ENCODE results near the gene KCNQ4.

Gene KCNQ4

DNA sequence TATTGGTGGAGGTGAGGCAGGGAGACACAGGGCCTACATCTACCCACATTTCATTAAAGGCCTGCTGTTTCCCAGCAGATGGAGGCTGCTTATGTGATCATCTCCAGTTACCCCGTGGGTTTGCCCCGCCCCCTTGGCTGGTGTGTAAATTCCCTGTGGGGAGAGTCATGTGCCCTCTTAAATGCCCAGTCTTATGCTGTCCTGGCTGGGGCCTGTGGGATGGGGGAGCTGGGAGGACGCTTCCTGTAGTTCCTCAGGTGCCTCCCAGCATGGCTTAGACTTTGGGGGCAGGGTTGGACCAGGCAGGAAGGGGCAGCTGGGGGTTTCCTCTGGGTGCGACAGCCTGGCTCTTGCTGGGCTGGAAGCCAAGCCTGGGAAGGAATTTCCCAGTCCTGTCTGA is 94.1 kb downstream of the KCNQ4 start:
- H3K36me3 Mint-ChIP-seq, result peaks cover 6% of the 10 kb centered on the region
- H3K9me3 Mint-ChIP-seq (ENCODE audit: low read depth), result peaks cover 3% of the 10 kb centered on the region
- H3K4me1 Mint-ChIP-seq (ENCODE audit: low read depth), result peaks cover 25% of the 10 kb centered on the region
- no peak overlapping the region for H3K27ac Mint-ChIP-seq
- no peak overlapping the region for H3K4me3 Mint-ChIP-seq
- H3K27me3 Mint-ChIP-seq, result peaks cover 1% of the 10 kb centered on the region

DNA sequence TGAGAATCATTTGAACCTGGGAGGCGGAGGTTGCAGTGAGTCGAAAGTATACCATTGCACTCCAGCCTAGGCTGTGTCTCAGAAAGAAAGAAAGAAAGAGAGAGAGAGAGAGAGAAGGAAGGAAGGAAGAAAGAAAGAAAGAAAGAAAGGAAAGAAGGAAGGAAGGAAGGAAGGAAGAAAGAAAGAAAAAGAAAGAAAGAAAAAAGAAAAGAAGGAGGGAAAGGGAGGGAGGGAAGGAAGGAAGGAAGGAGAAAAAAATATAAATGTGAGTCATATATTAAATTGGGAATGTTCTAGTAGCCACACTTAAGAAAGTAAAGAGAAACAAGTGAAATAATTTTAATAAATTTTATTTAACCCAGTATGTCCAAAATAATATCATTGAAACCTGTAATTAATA is 95.3 kb downstream of the KCNQ4 start:
- H3K36me3 Mint-ChIP-seq, result peaks cover 6% of the 10 kb centered on the region
- peaks cover 5% of the 10 kb centered on the region for H3K27me3 Mint-ChIP-seq
- H3K4me1 Mint-ChIP-seq (ENCODE audit: low read depth), result peaks cover 25% of the 10 kb centered on the region
- no peak overlapping the region for H3K27ac Mint-ChIP-seq
- no peak overlapping the region for H3K4me3 Mint-ChIP-seq
- peaks cover 3% of the 10 kb centered on the region for H3K9me3 Mint-ChIP-seq (ENCODE audit: low read depth)

DNA sequence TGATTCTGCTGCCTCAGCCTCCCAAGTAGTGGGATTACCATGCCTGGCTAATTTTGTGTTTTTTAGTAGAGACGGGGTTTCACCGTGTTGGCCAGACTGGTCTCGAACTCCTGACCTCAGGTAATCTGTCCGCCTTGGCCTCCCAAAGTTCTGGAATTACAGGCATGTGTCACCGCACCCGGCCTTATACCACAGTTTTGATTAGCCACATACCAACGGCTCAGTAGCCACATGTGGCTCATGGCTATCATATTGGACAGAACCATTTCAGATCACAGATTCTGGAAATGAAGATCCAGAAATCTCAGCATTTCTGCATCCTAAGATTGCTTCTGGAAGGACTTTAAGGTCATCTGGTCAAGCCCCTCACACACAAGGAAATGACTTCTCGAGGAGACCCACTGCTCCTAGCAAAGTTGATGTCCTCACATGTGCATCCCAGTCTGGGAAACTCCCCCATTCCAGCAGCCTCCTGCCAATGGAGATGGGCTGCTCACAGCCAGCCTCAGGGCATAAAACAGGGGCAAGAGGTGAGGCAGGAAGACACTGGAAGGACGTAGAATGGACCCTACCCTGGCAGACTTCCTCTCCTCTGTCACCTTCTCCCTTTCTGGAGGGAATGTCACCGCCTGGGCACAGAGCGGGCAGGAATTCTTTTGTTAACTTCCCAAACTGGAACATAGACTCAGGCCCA is 96.0 kb downstream of the KCNQ4 start:
- H3K9me3 Mint-ChIP-seq (ENCODE audit: low read depth), result peaks cover 3% of the 10 kb centered on the region
- no peak overlapping the region for H3K4me3 Mint-ChIP-seq
- H3K27ac Mint-ChIP-seq, result peak overlapping the region; percentile 46
- peaks cover 8% of the 10 kb centered on the region for H3K27me3 Mint-ChIP-seq
- H3K4me1 Mint-ChIP-seq (ENCODE audit: low read depth), result peaks cover 26% of the 10 kb centered on the region
- H3K36me3 Mint-ChIP-seq, result peaks cover 6% of the 10 kb centered on the region

DNA sequence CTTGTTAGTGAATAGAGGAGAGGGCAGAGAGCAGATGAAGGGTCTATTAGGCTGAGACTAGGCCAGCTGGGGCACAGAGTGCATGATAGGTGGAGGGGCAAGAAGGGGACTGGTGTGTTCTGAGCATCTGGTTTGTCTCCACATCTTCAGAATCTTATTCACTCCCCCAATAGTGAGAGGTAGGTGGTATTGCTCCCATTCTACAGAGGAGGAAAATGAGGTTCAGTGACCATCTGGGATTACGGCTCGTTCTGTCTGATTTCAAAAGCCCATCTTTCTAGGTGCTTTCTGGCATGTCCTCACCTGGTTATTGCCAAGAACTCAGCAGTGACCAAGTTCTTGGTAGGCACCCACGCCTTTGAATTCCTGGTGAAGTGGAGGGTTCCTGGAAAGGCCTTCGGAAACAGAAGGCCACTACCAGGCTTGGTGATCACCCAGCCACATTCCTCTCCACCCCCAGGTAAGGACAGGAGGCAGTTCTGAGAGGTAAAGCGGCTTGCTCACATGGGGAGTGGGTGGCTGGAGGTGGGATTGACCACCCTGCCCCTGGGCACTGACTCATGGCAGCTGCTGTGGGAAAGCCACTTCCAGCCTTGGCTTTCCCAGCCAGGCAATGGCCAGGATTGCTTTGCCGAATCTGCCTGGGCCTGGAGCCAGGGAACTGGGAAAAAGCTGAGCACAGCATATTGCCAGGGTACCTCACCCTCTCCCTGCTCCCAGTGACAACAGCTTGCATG is 97.4 kb downstream of the KCNQ4 start:
- H3K27me3 Mint-ChIP-seq, result peaks cover 13% of the 10 kb centered on the region
- H3K36me3 Mint-ChIP-seq, result peaks cover 4% of the 10 kb centered on the region
- no peak overlapping the region for H3K4me3 Mint-ChIP-seq
- H3K9me3 Mint-ChIP-seq (ENCODE audit: low read depth), result peaks cover under 1% of the 10 kb centered on the region
- H3K27ac Mint-ChIP-seq, result no peak overlapping the region
- peaks cover 16% of the 10 kb centered on the region for H3K4me1 Mint-ChIP-seq (ENCODE audit: low read depth)

DNA sequence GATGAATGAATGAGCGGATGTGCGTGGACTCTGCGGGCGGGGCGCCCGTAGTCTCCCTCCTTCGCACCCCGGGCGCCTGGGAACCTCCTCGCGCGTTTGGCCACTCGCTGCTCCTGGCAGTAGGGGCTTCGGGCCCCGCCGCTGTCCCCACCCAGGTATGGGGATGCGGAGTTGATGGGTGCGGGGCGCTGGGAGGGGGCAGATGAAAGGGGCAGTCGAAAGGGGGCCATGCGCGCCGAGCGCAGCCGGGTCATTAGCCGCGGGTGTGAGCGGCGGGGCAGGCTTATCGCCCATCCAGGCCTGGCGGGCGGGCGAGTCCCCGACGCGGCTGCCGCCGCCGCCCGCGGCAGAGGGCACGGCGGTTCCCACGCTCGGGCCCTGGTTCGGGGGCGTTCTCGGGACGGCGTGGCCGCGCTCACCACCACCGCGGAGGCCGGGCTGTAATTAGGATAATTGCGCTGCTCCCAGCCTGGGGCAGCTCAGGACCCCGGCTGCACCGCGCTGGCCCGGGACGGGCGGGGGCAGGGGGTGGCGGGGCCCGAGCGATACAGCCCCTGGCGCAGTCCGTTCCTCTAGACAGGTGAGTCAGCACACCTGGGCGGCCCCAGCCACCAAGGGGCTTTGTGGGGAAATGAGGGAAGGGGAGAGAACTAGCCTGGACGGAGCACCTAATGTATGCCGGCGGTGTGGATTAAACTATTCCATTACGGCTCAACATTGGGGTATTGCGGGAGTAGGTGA is 100.6 kb downstream of the KCNQ4 start:
- peaks cover 4% of the 10 kb centered on the region for H3K4me1 Mint-ChIP-seq (ENCODE audit: low read depth)
- peaks cover 32% of the 10 kb centered on the region for H3K27me3 Mint-ChIP-seq
- peak overlapping the region; percentile 58 for H3K4me3 Mint-ChIP-seq
- H3K27ac Mint-ChIP-seq, result no peak overlapping the region
- H3K36me3 Mint-ChIP-seq, result no peaks in the 10 kb centered on the region
- H3K9me3 Mint-ChIP-seq (ENCODE audit: low read depth), result no peaks in the 10 kb centered on the region

DNA sequence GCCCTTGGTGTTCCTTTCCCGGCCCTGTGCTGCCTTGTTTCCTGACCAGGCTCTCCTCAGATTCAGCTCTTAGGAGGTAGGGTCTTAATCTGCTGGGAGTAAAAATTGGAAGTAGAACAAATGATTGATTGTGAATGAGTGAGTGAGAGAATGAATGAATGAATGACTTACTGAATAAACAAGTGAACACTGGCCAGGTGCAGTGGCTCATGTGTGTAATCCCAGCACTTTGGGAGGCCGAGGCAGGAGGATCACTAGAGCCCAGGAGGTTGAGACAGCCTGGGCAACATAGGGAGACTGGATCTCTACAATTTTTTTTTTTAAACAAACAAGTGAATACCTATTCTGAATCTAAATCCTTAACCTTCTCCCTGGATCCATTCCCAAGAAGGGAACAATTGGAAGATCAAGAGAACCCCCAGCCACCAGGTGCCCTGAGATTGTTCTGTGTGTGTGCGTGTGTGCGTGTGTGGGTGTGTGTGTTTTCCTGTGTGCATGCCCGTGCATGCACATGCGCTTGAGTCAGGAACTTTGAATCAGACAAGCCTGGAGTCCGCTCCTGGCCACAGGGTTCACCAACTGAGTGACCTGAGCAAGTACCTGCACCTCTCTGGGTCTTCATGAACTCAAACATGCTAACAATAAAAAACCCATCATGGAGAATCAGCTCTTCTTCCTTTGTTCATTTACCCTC is 102.9 kb downstream of the KCNQ4 start:
- Mint-ChIP-seq H3K27ac (no peak overlapping the region), H3K9me3 (ENCODE audit: low read depth) (no peaks in the 10 kb centered on the region), H3K4me3 (no peak overlapping the region), H3K4me1 (ENCODE audit: low read depth) (peaks cover 4% of the 10 kb centered on the region), H3K36me3 (no peaks in the 10 kb centered on the region), H3K27me3 (peaks cover 34% of the 10 kb centered on the region)

- no peak overlapping the region for H3K27ac Mint-ChIP-seq
- H3K4me1 Mint-ChIP-seq (ENCODE audit: low read depth), result peaks cover 4% of the 10 kb centered on the region
- no peaks in the 10 kb centered on the region for H3K36me3 Mint-ChIP-seq
- H3K9me3 Mint-ChIP-seq (ENCODE audit: low read depth), result no peaks in the 10 kb centered on the region
- peaks cover 35% of the 10 kb centered on the region for H3K27me3 Mint-ChIP-seq
- no peak overlapping the region for H3K4me3 Mint-ChIP-seq
These were observed 103.4 kb downstream of the KCNQ4 start for GRCh38 chr1:40887012-40887378.

GRCh38 chr1:40887652-40888051 is 104.1 kb downstream of the KCNQ4 start:
- no peaks in the 10 kb centered on the region for H3K36me3 Mint-ChIP-seq
- no peaks in the 10 kb centered on the region for H3K9me3 Mint-ChIP-seq (ENCODE audit: low read depth)
- no peak overlapping the region for H3K4me3 Mint-ChIP-seq
- peaks cover 35% of the 10 kb centered on the region for H3K27me3 Mint-ChIP-seq
- peaks cover 4% of the 10 kb centered on the region for H3K4me1 Mint-ChIP-seq (ENCODE audit: low read depth)
- no peak overlapping the region for H3K27ac Mint-ChIP-seq
